ENCODE measurements around the gene CCDC88C.

Gene CCDC88C

GRCh38 chr14:91397965-91398591 lies 19.5 kb downstream of the CCDC88C start:
- no peak for DNase-seq

DNA sequence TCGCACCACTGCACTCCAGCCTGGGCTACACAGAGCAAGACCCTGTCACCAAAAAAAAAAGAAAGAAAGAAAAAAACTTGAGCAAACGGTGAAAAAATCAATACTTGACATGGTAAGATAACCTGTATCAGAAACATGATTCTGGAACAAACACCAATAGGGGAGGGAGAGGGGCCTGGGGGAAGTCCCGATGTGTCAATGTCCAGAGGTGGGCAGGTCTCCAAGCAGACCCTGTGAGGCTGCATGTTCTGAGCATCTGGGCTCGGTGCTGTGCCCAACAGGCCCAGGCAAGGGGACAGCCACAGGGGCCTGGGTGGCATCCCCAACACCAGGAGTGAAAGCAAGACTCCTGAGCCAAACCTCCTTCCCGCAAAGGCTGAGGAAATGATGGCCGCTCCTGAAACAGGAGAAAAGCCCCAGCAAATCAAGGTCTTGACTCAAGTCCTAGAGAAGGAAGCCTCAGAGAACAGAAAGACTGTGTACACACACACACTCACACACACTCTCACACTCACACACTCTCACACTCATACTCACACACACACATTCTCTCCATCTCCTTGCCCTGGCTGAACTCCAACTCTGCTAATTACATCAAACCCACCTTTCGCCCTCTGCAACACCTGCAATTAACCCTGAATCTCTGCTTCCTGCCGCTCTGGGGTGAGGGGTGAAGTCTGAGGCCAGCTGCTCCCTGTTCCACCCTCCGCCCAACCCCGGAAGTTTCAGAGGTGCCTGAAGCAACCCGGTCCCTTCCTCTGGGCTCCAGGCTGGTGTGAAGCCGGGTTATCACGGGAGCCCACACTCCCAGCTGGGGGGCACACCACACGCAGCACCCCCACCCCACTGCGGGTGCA lies 20.4 kb downstream of the CCDC88C start:
- peak in 1 of 2 experiments; percentile 19 for DNase-seq

DNA sequence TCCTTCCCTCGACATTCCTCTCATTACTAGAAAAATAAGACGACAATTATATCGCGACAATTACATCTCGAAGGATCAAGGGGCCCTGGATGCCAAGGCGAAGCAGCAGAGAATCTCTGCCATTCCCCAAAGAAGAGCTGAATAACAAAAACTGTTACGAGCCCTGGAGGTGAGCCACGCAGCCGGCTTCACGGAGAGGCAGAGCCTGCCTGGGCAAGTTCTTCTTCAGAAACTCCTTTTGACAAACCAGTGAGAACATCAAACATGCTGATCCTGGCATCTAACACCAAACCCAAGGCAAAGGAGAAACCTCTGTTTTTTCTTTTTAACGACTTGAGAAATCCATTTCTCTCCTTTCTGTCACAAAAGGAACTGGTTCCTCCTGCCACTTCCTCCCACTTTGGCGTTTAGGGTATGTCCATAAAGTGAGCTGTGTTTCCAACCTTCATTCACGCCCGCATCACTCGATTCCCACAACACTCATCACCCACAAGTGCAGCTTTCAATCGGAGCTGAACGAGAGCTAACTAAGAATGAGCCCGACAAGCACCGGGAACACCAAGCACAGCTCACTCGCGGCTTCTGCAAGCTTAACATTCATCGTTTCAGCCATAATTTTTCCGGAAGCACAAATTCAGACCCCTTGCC lies 21.5 kb downstream of the CCDC88C start:
- no peak for DNase-seq

- DNase-seq = no peak
Measured at GRCh38 chr14:91395466-91395865, 22.2 kb downstream of the CCDC88C start.

GRCh38 chr14:91394105-91395081 lies 23.2 kb downstream of the CCDC88C start:
- no peak for DNase-seq

- no peak for DNase-seq
Measured at GRCh38 chr14:91392623-91393303, 24.9 kb downstream of the CCDC88C start.

DNA sequence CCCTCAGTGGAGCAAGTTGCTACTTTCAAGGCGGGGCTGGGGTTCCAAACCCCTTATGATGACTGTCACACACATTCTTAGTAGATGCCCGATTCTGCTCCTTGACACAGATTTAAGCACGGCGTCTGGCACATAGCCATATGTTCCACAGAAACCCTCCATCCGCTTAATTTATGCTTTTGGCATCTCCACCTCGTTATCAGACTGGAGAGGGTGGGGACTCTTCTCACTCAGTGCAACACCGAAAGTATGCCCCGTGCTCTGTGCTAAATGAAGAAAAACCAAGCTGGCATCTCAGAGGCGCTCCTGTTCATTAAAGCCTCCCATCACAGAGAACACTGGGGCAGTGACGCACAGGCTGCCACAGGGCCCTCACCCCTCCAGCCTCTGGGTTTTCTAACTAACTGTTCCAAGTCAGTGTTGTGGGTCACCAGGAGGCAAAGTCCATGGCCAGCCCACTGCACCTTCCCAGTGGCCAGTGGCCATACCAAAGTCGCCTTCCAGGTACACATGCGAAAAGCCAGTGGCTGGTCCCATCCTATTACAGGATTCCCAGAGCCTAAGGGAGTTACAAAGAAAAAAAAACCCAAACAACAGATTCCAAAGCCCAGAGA lies 27.3 kb downstream of the CCDC88C start:
- DNase-seq = no peak

DNA sequence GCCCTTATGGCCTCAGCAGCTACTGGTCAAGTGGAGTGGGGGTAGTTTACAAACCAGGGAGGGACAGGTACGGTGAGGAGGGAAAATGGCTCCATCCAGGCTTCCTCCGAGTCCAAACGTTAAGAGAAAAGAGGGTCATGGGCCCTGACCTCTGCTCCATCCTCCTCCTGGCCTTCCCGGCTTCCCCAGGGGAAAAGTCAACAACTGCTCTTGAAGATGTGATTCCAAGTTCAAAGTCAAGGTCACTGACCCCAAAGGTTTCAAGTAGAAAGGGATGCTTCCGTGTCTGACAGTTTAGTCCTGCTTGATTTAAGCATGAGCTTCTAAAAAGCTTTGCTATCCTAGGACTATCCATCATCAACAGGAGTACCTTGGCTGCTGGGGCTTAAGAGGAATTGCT lies 28.5 kb downstream of the CCDC88C start:
- DNase-seq = no peak

DNA sequence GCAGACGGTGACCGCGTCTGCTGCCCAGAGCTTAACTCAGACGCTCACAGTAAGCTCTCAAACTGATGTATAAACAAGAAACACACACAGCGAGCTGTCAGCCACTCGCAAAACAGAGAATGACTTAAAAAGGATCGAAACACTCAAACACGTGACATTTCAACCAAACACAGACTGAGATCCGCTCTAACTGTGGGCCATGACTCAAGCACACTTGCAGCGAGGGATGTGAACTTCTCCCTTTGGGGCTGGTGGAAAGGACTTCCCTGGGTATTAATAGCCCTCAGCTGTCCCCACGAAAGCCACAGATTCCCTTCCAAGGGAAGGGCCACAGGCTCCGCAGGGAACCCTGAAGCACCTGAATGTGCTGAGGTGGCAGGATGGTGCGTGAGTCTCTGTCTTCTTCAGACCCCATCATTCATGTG lies 29.1 kb downstream of the CCDC88C start:
- no peak for DNase-seq

- no peak for DNase-seq
Measured at GRCh38 chr14:91387951-91388381, 29.7 kb downstream of the CCDC88C start.

DNA sequence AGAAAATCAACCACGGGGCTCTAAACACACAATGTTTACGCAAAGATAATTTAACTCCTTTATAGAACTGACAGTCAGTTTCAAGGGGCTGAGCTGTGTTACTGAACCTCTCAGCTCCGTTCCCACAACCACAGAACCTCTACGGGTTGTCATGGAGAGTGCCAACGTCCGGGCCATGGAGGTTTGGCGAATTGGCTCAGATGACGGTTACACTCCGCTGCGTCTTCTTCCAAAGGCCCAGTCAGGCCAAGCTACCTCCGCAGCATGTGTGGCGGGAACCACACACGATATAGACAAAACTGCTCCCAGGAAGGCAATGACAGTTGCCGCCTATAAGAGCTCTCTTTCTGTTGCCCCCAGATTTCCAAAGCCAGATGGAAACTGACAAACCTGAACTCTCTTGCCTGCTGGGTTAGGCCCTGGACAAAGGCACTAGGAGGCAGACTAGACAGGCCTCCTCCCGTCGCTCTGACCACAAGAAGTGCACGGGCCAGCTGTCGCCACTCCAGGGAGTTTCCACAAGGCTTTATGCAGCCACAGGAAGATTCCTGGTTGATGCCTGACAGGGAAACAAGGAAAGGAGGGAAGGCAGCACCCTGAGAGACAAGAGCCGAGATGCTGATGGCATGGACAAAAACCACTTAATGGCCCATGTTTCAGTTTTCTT lies 30.3 kb downstream of the CCDC88C start:
- no peak for DNase-seq

- no peak for DNase-seq
Measured at GRCh38 chr14:91385697-91386096, 31.9 kb downstream of the CCDC88C start.

GRCh38 chr14:91385224-91385623 lies 32.4 kb downstream of the CCDC88C start:
- no peak for DNase-seq

- DNase-seq = no peak
Measured at GRCh38 chr14:91383439-91383838, 34.2 kb downstream of the CCDC88C start.

- DNase-seq = no peak
Measured at GRCh38 chr14:91381801-91382670, 35.6 kb downstream of the CCDC88C start.

DNA sequence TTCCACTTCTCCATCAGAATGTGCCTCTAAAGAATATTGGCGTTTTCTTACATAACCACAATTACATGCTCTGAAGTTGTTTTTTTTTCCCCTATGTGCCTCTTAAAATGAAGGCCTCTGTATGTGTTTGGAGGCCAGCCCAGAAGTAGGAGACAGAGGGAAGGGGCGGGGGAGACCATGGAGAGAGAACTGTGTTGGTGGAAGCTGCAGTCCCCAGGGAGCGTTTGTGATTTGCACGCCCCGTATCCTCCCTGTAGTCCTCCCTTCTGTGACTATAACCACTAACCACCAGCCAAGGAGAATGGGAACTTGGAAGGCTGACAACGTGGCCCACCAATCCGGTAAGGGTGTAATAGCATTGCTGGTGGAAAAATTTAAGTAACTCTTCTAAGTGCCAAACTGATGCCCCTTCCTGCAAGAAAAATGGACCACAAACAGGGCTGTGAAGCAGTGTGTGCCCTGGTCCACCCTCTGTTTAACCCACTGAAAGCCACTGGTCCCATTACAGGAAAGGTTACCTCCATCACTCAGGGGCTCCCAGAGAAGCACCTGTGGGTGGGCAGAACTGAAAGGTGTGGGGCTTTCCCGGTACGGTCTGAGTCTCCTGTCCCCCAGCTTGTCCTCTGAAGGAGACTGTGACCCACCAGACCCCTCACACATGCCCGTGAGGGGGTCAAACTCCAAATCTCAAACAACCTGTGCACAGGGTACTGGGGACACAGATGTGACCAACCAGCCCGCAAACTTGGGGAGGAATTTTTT lies 36.8 kb downstream of the CCDC88C start:
- DNase-seq = no peak

DNA sequence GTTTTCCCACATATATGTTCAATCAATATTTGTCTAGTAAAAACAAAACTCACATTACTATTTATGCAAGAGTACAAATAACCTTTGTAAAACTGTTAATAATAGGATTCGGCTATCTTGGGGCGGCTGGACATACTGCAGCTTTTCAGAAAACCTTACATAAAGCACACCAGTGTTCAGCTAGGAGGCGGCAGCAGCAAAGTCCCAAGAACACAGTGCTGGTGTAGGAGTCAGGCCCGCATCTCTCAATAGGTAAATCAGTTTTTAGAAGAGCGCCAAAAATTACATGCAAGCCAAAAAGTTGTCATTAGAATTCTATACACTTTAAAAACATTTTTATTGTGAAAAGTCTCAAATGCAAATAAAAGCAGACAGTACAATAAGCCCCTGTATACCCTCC lies 37.5 kb downstream of the CCDC88C start:
- DNase-seq = no peak

- no peak for DNase-seq
Measured at GRCh38 chr14:91379579-91379932, 38.1 kb downstream of the CCDC88C start.

DNA sequence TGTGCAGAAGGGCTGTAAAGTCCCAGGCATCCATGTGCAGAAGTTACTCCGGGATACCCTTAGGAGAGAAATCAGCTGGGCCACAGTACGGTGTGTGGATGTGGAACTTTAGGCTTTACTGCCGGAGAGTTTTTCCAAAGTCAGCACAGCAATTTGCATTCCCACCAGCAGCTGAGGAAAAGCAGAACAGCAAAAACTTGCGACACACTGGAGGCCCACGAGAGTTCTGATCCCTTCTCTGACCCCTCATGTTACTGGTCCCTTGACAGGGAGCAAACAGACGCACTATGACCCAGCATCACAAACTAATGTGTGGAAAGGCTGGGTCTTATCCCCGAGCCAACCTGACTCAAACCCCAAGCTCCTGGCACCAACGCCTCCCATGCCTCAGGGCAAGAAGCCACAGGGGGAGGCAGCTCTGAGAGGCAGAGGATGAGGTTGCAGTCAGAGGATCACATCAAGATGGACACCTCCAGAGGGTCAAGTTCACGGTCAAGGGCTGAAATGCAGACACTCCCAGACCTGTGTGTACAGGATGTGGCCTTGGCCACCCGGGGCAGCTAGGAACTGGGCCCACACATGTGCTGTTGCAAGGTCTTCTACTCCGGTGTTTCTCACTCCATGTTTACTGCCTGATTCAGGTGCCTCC lies 38.6 kb downstream of the CCDC88C start:
- DNase-seq = no peak

All from activated CD4-positive, alpha-beta T cell treated with anti-CD3 and anti-CD28 coated beads, Interleukin-2, amount 50 U/mL, for 4 hours (primary cell).